ENCODE results near the gene HAUS5. TPM values are rescaled to one million over a fixed set of nuclear protein-coding genes. Genes with fewer than 3 reads are reported as not detected.

The HAUS5 gene
- polyA plus RNA-seq, 1 donor = 13.7 TPM

DNA sequence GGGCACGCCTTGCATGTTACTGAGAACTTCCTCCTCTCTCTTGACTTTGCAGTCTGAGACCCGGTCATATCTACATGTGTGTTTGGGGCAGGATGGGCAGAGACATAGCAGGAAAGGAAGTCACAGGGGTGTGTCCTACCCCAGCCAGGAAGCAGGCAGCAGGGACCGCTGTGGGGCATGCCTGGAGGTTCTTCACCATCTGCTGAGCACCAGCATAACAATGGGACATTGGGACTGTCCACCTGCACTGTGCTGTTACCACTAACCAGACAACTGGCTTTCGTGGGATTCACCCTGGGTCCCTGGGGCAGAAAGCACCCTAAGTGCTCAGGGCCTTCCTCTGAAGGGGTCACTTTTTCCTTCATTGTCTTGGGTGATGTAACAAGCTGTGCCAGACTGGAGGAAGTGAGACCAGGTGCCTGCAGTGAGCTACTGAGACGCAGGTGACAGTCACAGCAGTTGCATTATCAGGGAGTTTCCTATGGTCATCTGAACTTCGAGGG, 2.6 kb upstream of the HAUS5 start:
- DNase-seq = no peak

DNA sequence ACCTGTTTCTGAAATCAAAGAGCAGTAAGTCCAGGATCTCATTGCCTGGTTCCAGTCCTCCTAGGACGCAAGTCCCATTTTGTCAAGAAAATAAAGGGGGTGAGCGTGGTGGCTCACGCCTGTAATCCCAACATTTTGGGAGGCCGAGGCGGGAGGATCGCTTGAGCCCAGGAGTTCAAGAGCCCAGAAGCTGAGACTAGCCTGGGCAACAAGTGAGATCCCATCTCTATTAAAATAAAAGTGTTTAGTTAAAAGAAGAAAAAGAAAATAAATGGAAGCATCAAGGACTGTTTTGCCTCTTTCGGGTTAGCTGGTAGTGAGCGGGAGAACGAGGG, 344 bp upstream of the HAUS5 start:
- no peak for DNase-seq

DNA sequence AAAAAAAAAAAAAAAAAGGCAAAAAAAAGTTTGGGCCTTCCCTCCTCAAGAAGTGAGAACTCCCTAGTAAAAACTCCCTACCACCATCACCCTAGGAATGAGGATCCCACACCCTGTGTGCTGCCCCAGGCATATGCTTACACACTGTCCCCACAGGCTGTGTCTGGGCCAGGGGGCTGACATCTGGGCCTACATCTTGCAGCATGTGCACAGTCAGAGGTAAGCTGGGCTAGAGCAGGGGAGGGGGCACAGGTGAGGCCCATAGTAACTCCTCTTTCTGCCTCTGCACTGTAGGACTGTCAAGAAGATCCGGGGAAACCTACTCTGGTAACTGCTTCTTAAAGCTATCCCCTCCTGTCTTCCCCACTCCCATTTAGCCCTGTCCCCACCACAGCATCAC, 1.0 kb downstream of the HAUS5 start:
- no peak for DNase-seq

DNA sequence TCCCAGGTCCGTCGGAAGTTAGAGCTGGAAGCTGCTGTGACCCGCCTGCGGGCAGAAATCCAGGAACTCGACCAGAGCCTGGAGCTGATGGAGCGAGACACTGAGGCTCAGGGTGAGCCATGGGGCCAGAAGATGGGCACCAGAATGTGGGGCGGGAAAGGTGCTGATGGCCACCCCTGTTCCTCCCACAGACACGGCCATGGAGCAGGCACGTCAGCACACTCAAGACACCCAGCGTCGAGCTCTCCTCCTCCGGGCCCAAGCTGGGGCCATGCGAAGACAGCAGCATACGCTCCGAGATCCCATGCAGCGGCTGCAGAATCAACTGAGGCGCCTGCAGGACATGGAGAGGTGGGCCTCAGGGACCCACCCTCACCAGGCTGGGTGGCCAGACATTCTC, 2.5 kb downstream of the HAUS5 start:
- DNase-seq = no peak

DNA sequence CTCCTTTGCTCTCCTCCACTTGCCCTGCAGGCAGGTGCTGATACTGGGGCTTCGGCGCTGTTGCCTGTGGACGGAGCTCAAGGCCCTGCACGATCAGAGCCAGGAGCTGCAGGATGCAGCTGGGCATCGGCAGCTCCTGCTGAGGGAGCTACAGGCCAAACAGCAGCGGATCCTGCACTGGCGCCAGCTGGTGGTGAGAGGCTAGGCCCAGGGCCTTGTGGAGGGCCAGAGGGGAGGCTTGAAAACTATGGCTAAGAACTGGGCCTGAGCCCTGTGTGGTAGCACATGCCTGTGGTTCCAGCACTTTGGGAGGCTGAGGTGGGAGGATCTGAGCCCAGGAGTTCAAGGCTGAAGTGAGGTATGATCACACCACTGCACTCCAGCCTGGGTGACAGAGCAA, 6.3 kb downstream of the HAUS5 start:
- no peak for DNase-seq

DNA sequence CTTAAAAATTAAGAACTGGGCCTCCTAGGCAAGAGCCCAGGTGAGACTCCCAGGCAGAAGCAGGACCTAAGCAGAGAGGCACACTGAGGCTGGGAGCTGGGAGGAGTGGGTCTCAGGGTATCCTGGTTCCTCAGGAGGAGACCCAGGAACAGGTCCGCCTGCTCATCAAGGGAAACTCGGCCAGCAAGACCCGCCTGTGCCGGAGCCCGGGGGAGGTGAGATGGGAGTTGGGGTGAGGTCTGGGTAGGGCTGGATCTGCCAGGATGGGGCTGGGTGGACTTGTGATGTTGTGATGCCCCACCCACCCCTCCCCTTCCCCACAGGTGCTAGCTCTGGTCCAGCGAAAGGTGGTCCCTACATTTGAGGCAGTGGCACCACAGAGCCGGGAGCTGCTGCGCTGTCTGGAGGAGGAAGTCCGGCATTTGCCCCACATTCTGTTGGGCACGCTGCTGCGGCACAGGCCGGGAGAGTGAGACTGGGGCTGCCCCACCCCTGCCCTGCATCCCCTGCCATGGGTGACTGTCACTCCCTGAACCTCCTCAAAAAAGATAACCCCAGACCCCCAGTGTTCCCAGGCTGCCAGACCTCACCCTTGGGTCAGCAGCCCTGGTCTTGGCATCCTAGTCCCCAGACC, 6.9 kb downstream of the HAUS5 start:
- no peak for DNase-seq

DNA sequence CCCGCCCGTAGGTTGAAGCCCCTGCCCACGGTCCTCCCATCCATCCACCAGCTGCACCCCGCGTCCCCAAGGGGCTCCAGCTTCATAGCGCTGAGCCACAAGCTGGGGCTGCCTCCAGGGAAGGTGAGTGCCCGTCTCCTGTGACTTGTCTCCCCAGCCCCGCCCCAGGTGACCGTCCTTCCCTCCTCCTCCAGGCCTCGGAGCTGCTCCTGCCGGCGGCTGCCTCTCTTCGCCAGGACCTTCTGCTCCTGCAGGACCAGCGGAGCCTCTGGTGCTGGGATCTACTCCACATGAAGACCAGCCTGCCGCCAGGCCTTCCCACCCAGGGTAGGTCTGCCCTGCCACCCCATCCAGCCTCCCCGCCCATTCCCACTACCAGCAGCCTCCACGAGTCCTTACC, 7.5 kb downstream of the HAUS5 start:
- no peak for DNase-seq

DNA sequence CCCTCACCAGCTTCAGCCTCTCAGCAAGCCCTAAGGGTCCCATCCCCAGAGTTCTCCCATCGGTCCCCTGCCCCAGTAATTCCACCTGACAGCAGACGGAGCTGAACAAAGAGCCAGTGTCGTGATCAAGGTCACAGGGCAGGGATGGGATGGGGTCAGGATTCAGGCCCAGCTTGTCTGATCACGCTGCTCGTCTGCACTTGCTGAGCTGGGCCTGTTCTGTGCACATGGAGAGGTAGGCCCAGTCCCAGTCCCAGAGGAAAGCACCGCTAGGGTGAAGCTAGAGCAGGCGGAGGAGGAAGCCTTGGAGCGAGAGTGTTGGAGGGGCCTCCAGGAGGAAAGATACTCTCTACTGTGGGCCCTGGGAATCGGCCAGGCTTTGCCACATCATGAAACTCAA, 9.2 kb downstream of the HAUS5 start:
- no peak for DNase-seq

DNA sequence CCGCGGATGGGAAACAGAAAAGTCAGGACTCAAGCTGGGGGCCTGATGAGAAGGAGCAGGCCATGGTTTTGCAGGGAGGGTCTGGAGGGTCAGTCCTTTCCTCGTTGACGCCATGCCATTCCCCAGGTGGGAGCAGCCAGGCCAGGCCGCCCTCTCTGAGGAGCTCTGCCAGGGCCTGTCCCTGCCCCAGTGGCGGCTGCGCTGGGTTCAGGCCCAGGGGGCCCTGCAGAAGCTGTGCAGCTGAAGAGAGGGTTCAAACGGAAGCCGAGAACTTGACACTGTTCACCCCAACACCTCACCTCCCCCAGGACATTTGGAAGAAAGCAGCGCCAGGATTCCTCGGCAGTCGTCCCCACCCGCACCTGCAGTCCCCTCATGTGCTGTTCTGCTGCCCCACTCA, 10.2 kb downstream of the HAUS5 start:
- DNase-seq = no peak

DNA sequence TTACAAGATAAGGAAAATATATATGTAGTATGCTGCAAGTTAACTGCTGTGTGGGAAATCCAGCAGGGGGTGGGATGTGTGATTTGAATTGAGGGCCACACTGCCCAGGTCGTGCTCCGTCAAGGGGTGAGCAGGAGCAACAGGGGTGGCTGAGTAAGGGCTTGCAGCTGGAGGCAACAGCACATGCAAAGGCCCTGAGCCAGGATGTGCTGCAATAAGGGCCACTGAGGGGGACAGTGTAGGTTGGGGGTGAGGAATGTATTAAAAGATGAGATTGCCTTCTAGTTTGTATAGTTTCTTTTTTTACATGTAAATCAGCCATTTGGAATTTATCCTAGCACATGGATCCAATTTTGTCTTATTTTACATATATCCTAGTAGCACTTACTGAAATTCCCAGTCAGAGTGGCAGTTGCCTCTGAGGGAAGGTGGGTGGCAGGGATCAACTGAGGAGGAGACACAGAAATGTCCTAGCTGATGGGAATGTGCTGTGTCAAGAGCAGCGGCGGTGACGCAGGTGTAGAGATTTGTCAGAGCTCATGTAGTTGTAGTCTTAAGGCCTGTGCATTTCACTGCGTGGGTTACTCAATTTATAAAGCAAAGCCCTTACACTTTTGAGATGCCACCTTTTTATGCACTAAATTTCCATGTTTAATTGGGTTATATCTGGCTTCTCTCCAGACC, 10.9 kb downstream of the HAUS5 start:
- DNase-seq = no peak

DNA sequence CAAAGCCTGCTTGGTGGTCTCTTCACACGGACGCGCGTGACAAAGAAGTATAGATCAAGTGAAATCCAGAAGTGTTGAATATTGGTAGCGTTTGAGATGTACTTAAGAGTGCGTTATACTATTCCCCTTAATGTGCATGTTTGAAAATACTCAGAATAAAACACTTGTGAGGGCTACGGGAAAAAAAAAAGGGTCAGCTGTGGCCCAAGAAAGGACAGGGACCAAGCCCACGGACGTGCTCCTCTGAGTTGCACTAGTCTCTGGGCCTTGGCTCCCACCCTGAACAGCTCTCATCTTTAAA, 15.7 kb downstream of the HAUS5 start:
- no peak for DNase-seq

DNA sequence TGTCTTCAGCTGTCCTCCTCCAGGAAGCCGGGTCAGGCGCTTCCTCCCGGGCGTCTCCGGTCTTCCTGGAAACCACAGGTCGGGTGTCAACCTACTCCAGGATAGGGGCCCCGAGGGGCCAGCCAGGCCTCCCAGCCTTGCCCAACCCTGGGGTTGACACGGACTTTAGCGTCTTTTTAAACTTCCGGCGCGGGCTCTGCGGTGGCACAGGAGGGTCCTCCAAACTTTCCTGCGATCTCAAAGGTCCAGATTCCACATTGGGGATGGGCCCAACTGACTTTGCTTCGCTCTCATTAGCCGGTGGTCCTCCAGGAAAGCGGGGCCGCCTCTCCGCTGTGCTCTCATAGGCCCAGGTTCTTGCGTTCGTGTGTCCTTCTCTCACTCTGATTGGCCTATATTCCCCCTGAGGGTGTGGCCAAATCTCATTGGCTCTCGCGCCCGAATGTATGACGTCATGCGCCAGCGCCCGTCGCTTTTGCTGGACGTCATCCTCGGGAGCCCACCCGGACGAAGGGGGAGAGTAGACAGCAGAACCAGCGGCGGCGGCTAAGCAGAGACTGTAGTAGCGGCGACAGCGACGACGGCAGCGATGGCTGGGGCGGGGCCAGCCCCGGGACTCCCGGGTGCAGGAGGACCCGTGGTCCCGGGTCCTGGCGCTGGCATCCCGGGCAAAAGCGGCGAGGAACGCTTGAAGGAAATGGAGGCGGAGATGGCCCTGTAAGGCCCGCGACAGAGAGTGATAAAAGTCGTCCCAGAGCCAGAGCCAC, 16.2 kb downstream of the HAUS5 start, which contains the start of gene RBM42:
RBM42 (plus strand) TSS at position 472 of the 767 bp plus-strand sequence; CDS start at position 590, 118 bp downstream.
- peak; percentile 98 for DNase-seq

DNA sequence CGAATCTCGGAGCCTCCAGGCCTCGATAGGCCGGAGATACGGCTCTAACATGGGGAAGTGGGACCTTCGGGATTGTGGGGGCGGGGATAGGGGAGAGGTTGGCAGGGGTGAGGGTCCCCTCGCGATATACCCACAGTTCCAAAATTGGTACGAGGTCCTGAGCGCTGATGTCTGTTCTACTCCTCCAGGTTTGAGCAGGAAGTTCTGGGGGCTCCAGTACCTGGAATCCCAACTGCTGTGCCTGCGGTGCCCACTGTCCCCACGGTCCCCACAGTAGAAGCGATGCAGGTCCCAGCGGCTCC, 16.7 kb downstream of the HAUS5 start:
- no peak for DNase-seq

DNA sequence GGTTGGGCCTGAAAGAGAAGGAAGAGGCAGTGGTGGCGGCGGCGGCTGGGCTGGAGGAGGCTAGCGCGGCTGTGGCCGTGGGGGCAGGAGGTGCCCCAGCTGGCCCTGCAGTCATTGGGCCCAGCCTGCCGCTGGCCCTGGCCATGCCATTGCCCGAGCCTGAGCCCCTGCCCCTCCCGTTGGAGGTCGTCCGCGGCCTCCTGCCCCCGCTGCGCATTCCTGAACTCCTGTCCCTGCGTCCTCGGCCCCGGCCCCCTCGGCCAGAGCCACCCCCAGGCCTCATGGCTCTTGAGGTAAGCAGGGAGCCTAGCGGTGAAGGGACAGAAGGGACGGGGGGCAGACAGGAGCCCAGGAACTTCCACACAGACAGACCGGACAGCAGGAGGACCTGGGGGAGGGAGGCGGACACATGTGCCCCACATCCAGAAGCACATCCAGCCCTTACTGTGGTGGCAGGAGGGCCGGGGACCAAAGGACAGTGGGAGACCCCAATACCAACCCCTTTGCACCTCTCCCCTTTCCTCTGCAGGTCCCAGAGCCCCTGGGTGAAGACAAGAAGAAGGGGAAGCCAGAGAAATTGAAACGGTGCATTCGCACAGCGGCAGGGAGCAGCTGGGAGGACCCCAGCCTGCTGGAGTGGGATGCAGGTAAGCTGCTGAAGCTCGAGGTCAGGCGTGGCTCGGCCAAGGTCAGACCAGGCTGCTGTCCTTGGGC, 21.3 kb downstream of the HAUS5 start:
- DNase-seq = no peak

DNA sequence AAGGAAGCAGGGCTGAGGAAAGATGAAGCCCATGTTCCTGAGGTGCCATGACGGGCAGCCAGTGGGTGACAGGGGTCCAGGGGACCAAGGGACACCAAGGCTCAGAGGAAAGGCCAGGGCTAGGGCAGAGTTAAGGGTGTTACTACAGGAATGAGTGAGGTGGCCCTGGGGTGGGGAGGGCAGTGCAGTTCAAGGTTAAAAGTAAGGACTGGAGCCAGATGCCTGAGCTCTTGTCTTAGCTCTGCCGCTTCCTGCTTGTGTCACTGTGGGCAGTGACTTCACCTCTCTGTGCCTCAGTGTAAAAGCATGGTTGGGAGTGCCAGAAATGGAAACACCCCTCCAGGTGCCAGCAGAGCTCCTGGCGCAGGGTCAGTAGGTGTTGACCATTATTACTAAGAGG, 24.1 kb downstream of the HAUS5 start:
- DNase-seq = no peak

DNA sequence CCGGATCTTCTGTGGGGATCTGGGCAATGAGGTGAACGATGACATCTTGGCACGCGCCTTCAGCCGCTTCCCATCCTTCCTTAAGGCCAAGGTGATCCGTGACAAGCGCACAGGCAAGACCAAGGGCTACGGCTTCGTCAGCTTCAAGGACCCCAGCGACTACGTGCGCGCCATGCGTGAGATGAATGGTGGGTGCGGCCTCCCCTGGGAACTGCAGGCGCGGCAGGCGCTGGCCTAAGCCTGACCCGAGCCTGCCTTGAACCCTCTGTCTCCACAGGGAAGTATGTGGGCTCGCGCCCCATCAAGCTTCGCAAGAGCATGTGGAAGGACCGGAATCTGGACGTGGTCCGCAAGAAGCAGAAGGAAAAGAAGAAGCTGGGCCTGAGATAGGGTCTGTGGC, 24.6 kb downstream of the HAUS5 start:
- no peak for DNase-seq

DNA sequence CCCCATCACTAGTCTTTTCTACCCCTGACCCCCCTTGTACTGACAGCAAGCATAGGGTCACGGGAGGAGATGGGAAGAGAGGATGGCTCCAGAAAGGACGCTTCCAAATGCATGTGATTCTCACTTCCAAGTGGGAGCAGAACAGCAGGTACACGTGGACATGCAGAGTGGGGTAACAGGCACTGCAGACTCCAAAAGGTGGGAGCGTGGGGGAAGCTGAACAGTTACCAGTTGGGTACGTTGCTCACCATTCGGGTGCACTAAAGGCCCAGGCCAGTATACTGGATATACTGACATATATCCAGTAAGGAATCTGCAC, 26.7 kb downstream of the HAUS5 start:
- DNase-seq = no peak

DNA sequence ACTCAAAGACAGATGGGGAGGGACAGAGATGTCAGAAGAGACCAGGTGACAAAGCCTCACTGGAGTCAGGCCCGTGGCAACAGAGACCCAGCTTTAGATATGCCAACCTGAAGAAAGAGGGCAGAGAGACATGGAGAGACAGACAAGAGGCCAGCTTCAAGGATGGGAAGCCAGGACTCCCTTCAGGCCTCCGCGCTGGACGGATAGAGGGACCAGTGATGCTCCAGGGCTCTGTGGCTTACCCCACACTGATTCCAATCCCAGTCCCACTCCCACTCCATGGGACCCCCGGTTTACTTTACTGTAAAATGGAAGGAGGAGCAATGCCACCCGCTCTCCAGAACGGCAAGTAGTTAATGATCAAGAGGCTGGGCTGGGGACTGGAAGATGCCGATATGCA, 27.3 kb downstream of the HAUS5 start:
- no peak for DNase-seq

DNA sequence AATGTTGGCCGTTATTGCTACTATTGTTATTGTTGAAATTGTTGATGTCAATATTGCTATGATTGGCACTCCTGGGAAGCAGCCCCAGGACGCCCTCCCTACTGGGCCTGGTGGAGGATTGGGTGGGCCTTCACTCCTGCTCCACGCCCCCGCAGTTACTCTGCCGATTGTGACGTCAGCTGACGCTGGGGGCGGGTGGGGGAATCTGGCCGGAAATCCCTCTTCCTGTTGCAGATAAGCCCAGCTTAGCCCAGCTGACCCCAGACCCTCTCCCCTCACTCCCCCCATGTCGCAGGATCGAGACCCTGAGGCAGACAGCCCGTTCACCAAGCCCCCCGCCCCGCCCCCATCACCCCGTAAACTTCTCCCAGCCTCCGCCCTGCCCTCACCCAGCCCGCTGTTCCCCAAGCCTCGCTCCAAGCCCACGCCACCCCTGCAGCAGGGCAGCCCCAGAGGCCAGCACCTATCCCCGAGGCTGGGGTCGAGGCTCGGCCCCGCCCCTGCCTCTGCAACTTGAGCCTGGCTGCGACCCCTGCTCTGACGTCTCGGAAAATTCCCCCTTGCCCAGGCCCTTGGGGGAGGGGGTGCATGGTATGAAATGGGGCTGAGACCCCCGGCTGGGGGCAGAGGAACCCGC, 29.1 kb downstream of the HAUS5 start, which contains the start of gene ETV2:
ETV2 (plus strand) TSS at position 231 of the 637 bp plus-strand sequence. CDS start 716 bp downstream, outside the sequence.
- peak; percentile 23 for DNase-seq

DNA sequence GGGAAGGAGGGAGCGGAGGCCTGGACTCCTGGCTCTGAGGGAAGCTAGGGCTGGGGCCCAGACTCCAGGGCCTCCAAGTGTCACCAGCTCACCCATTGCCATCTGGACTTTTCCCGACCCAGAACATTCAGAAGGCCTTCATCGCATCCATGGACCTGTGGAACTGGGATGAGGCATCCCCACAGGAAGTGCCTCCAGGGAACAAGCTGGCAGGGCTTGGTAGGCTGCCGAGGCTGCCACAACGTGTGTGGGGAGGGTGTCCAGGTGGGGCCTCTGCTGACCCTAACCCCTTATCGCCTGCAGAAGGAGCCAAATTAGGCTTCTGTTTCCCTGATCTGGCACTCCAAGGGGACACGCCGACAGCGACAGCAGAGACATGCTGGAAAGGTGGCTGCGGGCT, 29.8 kb downstream of the HAUS5 start:
- no peak for DNase-seq

DNA sequence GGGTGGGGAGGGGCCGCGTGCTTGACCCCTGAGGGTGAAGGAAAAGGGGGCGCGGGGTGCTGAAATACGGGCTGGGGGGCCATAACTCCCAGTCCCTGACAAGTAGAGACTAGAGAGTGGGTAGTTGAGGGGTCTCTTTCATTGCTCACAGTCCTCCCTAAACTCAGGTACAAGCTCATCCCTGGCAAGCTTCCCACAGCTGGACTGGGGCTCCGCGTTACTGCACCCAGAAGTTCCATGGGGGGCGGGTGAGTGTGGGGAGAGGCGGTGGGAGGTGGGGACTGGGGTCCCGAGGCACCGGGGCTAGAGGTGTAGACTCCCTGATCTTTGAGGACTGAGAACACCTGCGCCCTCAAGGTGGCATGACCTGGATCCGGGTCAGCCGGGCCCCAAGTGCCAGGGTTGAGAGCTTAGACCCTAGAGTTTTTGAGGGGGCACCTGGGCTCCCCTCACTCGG, 30.3 kb downstream of the HAUS5 start:
- no peak for DNase-seq

DNA sequence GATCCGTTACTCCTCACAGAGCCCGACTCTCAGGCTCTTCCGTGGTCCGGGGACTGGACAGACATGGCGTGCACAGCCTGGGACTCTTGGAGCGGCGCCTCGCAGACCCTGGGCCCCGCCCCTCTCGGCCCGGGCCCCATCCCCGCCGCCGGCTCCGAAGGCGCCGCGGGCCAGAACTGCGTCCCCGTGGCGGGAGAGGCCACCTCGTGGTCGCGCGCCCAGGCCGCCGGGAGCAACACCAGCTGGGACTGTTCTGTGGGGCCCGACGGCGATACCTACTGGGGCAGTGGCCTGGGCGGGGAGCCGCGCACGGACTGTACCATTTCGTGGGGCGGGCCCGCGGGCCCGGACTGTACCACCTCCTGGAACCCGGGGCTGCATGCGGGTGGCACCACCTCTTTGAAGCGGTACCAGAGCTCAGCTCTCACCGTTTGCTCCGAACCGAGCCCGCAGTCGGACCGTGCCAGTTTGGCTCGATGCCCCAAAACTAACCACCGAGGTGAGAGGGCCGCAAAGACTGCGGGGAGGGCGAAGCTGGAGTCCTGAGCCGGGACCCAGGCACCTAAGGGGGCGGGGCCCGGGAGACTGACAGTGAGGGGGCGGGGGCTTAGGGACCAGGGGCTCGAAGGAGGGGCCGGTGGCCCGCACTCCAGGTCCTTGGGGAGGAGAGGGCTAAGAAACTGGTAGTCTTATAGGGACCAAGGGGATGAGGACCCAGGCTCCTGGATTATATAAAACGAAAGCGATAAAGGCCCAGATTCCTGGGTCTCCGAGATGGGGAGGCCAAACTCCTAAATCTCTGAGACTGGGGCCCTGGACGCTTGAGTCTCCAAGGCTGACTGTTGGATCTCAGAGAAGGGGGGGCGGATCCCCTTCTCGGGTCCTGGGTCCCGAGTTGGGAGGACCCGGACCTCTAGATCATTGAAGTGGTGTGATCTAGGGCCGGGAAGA, 31.0 kb downstream of the HAUS5 start:
- DNase-seq = peak; percentile 80

All from hindlimb muscle (tissue), 1 donor.